ENCODE data around the gene DNTT.

DNA sequence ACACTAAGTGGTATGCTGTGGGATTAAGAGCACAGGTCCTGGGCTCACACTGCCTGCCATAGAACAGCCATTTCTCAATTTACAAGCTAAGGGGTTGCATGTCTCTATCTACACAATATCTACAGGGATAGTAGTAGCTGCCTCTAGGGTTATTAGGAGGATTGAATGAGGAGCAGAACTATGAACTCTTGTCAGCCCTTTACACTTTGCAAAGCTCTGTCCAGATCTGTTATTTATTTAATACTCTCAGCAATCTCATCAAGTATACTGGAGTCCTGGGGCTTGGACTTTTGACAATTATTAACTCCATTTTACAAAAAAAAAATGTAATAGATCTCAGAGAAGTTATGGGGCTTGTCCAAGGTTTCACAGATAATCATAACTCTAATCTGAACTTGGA is 47.8 kb downstream of the DNTT start:
- TF ChIP-seq, protein P1, sequence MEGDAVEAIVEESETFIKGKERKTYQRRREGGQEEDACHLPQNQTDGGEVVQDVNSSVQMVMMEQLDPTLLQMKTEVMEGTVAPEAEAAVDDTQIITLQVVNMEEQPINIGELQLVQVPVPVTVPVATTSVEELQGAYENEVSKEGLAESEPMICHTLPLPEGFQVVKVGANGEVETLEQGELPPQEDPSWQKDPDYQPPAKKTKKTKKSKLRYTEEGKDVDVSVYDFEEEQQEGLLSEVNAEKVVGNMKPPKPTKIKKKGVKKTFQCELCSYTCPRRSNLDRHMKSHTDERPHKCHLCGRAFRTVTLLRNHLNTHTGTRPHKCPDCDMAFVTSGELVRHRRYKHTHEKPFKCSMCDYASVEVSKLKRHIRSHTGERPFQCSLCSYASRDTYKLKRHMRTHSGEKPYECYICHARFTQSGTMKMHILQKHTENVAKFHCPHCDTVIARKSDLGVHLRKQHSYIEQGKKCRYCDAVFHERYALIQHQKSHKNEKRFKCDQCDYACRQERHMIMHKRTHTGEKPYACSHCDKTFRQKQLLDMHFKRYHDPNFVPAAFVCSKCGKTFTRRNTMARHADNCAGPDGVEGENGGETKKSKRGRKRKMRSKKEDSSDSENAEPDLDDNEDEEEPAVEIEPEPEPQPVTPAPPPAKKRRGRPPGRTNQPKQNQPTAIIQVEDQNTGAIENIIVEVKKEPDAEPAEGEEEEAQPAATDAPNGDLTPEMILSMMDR (IDR thresholded peaks at IDR 0.05) = no peak
- TF ChIP-seq POLR2A (IDR thresholded peaks at IDR 0.05) = no peak

All from lower leg skin (tissue), 3 donors.